Tibial nerve (tissue), 4 donors: ENCODE results near the gene BCL2A1. TPM values are rescaled to one million over a fixed set of nuclear protein-coding genes. Genes with fewer than 3 reads are reported as not detected.

Experiments
- DNase-seq, 2 donors: peaks; one replicate each; pipeline ENCODE4 v3.0.0-alpha.2; 2019; ENCODE audit warnings: low spot score in 2 of 2
- H3K27ac ChIP-seq, 4 donors: fragments of 200-600 bp; sonication (generic) in 3 of 4; one replicate each; pipeline ENCODE4 v1.5.1; 2017 to 2019; ENCODE audit warnings: mild to moderate bottlenecking in 1 of 4
- H3K27me3 ChIP-seq, 2 donors: fragments of 200-600 bp; sonication (generic) in 1 of 2; one replicate each; pipeline versions ENCODE4 v1.5.1 to v1.6.0; 2017 to 2019
- H3K36me3 ChIP-seq, 3 donors: fragments of 200-600 bp; sonication (generic); one replicate each; pipeline ENCODE4 v1.5.1; 2018 to 2019
- H3K4me1 ChIP-seq, 4 donors: fragments of 200-600 bp; sonication (generic) in 3 of 4; one replicate each; pipeline ENCODE4 v1.5.1; 2017 to 2019
- H3K4me3 ChIP-seq, 4 donors: fragments of 200-600 bp; sonication (generic) in 3 of 4; one replicate each; pipeline ENCODE4 v1.5.1; 2017 to 2019; ENCODE audit warnings: mild to moderate bottlenecking in 1 of 4, moderate library complexity in 1 of 4
- H3K9me3 ChIP-seq, 4 donors: fragments of 200-600 bp; sonication (generic) in 3 of 4; one replicate each; pipeline ENCODE4 v1.5.1; 2017 to 2019
- CTCF ChIP-seq, 5 experiments: fragments of 200-600 bp in 3 of 5; fragments of 450-650 bp in 2 of 5; sonication (generic) in 3 of 5; IDR thresholded peaks; one replicate each; pipeline ENCODE4 v1.5.1; 2016 to 2019; ENCODE audit warnings: antibody characterized with exemption in 5 of 5, mild to moderate bottlenecking in 3 of 5, moderate library complexity in 2 of 5
- EP300 ChIP-seq, 2 donors: sonication (generic); formaldehyde crosslinking; IDR thresholded peaks; one replicate each; pipeline ENCODE4 v1.6.1; 2017; ENCODE audit warnings: antibody characterized with exemption in 2 of 2, mild to moderate bottlenecking in 1 of 2
- POLR2A ChIP-seq, 2 donors: fragments of 450-650 bp; IDR thresholded peaks; one replicate each; pipeline ENCODE4 v1.6.1; 2017; ENCODE audit warnings: antibody characterized with exemption in 2 of 2, mild to moderate bottlenecking in 2 of 2, moderate library complexity in 2 of 2
- WGBS, 2 donors: methylation state at CpG; one replicate each; pipeline ENCODE4 v1.1.5; 2018; 5-methylcytosine and 5-hydroxymethylcytosine counted together
- total RNA-seq, 4 donors: library from RNA; depleted of rRNA; stranded (reverse); fragments of >200 nt; gene quantifications; one replicate each; pipeline ENCODE4 v1.1.0, GENCODE V29; 2016

Gene BCL2A1
- total RNA-seq, 4 donors from 2014 or later = 0.59 to 2.1 (median 1.3) TPM; not detected in 1

- H3K9me3 ChIP-seq = no peaks in the 10 kb centered on the region
- no peaks in the 10 kb centered on the region for H3K36me3 ChIP-seq
- no peaks in the 10 kb centered on the region for H3K27me3 ChIP-seq
- no peak overlapping the region for H3K4me3 ChIP-seq
- peak overlapping the region in 3 of 4 donors; percentile 4 to 82 (median 65) for H3K27ac ChIP-seq
- peak in 1 of 2 donors; percentile 55 for DNase-seq
- 50 to 64% methylated on average over 5 of the region's 5 CpGs for WGBS, 2 donors
- TF ChIP-seq EP300 (IDR thresholded peaks at IDR 0.05) (peak in 1 of 2 donors; percentile 80), CTCF (IDR thresholded peaks at IDR 0.05) (no peak), POLR2A (IDR thresholded peaks at IDR 0.05) (no peak)
- peaks cover 0 to 20% (median 13%) of the 10 kb centered on the region in 4 donors for H3K4me1 ChIP-seq
Measured at GRCh38 chr15:79978655-79979514, 7.9 kb upstream of the BCL2A1 start.

GRCh38 chr15:79978260-79978654 lies 7.3 kb upstream of the BCL2A1 start:
- Histone ChIP-seq H3K36me3 (no peaks in the 10 kb centered on the region), H3K9me3 (no peaks in the 10 kb centered on the region), H3K4me1 (peaks cover 0 to 20% (median 13%) of the 10 kb centered on the region in 4 donors), H3K4me3 (no peak overlapping the region), H3K27ac (peak overlapping the region in 3 of 4 donors; percentile 4 to 82 (median 65)), H3K27me3 (no peaks in the 10 kb centered on the region)
- WGBS, 2 donors = 59 to 62% methylated on average over 6 of the region's 6 CpGs
- TF ChIP-seq POLR2A (IDR thresholded peaks at IDR 0.05) (no peak), CTCF (IDR thresholded peaks at IDR 0.05) (no peak), EP300 (IDR thresholded peaks at IDR 0.05) (no peak)
- DNase-seq = no peak

GRCh38 chr15:79977431-79978054 lies 6.5 kb upstream of the BCL2A1 start:
- no peak for DNase-seq
- TF ChIP-seq EP300 (IDR thresholded peaks at IDR 0.05) (peak in 1 of 2 donors; percentile 43), CTCF (IDR thresholded peaks at IDR 0.05) (no peak)
- Histone ChIP-seq H3K27me3 (no peaks in the 10 kb centered on the region), H3K27ac (peak overlapping the region in 2 of 4 donors; percentile 26 to 65), H3K9me3 (no peaks in the 10 kb centered on the region), H3K4me1 (peaks cover 0 to 20% (median 13%) of the 10 kb centered on the region in 4 donors), H3K36me3 (no peaks in the 10 kb centered on the region), H3K4me3 (no peak overlapping the region)
- WGBS, 2 donors = 79% methylated on average over 9 of the region's 9 CpGs

GRCh38 chr15:79973456-79974195 lies 2.6 kb upstream of the BCL2A1 start:
- Histone ChIP-seq H3K4me1 (peaks cover 0 to 20% (median 8%) of the 10 kb centered on the region in 4 donors), H3K27me3 (no peaks in the 10 kb centered on the region), H3K9me3 (no peaks in the 10 kb centered on the region), H3K27ac (no peak overlapping the region), H3K4me3 (no peak overlapping the region), H3K36me3 (no peaks in the 10 kb centered on the region)
- no peak for DNase-seq
- TF ChIP-seq CTCF (IDR thresholded peaks at IDR 0.05) = no peak
- TF ChIP-seq POLR2A (IDR thresholded peaks at IDR 0.05) = no peak
- TF ChIP-seq EP300 (IDR thresholded peaks at IDR 0.05) = no peak
- WGBS, 2 donors = 64 to 67% methylated on average over 8 of the region's 8 CpGs
